Measurements from ENCODE around the gene CORO2A.

The CORO2A gene

DNA sequence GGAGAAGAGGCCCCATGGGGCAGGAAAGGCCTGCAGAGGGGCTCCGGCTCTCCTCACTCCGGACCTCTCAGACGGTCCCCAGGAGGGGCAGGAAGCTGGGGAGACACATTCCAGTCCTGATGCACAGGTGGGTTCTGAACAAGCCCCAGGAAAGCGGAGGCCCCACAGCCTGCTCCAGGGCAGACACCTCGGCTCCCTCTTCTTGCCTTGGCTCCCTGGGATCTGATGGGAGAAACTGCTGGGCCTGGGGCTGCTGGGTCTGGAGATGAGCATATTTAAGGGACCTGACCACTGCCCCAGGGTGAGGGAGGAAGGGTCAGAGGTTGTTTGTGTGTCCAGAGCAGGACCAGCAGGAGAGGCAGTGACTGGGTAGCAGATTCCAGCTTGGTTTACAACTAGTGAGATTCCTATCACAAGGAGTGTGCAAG, 1.2 kb downstream of the CORO2A start:
- DNase-seq: no peak

DNA sequence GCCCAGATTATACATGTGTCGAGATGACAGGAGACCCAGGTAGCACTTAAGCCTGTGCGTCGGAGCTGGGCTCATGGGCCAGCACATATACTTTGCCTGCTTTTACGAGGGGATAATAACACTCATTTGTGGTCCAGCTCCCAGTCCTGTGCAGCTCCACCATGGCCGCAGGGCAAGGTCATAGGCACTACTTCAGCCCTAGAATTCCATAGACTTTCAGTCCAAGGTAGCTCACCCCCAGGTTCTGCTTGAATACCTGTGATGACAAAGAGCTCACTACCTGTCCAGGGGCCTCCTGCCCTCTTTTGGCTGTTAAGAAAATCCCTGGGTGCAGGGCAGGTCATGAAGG, 1.7 kb downstream of the CORO2A start:
- no peak for DNase-seq

DNA sequence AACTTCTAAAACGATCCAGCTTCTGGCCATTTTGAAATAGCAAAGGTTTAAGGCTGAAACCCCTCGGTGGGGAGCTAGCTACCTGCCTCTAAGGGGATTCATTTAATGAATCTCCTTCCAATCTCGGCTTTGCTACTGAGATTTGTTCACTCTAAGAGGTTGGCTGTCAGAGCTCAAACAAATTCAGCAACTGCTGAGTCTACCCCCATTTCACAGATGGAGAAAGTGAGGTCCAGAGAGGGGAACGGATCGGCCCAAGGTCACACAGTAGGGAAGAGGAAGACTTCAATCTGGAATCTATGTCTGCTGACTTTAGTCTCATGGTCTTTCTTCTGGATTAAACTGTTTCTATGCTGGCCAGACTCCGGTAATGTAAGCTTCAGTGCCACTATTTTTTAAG, 3.0 kb downstream of the CORO2A start:
- no peak for DNase-seq

DNA sequence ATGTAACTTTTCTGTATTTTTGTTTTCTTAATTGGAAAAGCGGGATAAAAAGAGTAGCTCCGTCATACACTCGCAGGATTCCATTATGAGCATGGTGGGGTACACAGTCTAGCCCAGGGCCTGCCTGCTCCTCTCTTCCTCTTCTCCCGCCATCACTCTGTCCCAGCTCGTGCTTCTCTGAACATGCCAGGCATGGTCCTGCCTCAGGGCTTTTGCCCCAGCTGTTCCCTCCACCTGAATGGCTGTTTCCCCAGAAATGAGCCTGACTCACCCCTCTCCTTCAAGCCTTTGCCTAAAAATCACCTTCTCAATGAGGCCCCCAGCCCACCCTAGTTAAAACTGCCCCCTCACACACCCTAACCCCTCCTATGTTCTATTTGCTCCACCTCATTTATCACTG, 4.5 kb downstream of the CORO2A start:
- DNase-seq: no peak

DNA sequence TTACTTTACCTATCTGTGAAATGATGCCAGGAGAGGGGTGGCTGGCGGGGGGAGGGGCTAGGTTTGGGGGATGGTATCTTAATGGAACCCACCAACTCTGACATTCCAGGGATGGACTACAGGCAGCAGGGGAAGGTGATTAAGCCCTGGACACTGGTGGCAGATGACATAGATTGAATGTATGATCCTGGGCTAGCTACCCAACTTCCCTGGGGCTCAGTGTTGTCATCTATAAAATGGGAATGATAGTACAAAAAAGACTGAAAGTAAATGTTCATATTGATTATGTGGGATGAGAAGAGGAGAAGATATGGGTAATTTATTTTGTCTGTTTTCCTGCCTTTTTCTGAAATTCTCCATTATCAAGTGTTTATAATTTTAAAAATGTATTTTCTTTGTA, 6.2 kb downstream of the CORO2A start:
- no peak for DNase-seq

DNA sequence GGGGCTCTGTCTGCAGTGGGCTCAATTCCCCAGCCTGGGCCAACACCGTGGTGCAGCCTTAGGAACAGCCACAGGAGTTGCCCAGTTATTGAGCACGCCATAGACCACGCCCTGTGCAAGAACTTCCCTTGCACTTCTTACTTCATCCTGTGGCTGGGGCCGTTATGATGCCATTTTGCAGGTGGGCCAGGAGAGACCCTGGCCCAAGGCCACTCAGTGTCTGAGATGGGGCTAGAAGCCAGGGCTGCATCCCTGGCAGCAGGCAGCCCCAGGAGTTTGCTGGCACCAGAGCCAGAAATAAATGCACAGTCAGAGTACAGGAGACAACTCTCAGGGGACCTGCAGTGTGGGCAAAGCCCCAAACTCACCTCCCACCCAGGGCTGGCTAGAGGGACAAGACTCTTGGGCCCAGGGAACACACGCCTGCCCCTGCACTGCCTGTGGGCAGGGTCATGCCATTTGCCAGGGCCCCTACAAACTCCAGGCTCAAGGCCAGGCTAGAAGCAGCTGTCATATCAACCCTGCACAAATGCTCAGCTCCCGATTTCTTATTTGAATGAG, 6.7 kb downstream of the CORO2A start:
- DNase-seq: peak; percentile 58

DNA sequence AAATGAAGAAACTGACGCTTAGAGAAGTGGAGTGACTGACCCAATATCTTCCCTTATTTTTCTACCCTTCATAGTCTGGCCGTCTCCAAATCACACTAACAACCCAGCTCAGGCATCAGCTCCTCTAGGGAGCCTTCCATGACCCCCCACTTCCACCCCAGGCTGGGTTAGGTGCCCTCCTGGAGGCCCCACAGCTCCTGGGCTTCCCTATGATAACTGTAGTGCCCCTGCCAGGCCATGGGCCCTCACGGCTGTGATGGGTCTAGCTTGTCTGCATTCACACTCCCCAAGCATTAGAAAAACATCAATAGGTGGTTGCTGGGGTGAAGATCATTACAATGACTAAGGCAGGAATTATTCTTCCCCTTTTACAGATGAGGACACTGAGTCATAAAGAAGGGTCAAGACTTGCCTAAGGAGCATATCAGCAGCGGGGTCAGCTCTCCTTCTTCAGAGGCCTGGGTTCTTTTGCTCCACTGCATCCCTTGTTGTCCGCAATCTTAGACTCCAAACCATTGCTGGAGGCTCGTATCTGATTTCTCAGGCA, 7.3 kb downstream of the CORO2A start:
- DNase-seq: no peak

DNA sequence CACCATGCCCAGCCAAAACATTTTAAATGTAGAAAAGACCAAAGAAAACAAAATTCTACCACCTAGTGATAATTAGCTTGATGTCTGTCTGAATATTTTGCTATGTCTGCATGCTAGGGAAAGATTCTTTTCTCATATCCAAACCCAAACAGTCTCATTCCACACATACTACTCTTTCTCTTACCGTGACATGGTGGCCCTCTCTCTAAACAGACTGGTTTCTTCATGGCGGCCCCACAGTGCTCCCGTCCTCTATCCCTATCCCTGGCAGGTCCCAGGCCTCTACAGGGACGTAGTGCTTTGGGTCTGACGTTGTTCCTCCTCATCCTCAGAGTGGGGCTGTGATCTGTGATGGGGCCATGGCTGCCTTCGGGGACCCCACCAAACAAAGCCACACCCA, 8.1 kb downstream of the CORO2A start:
- no peak for DNase-seq

DNA sequence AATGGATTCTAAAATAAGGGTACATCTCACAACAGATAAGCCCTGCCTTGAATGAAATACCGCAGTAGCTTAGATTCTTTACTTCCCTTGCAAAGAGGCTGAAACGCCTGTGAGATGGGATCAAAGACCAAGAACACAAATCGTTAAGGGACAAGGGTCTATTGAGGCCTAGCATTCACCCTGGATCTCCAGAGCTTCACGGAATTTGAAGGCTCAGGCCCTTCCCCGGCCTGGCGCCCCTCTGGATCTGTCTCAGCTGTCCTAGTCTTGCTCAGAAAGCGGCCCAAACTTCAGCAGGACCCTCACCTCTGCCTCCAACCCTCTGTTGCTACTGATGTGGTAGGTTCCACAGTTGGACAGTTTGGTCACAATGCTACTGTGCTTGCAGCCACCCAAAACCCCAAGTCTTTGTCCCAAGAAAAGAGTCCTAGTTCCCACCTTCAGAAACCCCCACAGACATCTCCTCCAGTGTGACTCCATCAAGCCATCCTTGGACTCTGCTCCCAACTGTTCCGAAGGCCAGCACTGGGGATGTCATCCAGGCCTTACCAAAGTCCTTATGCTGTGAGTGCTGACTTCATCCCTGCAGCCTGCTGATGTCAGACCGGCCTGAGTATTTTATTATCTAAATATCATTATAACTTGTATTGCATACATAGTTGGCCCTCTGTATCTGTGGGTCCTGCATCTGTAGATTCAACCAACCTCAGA, 9.4 kb downstream of the CORO2A start:
- no peak for DNase-seq

DNA sequence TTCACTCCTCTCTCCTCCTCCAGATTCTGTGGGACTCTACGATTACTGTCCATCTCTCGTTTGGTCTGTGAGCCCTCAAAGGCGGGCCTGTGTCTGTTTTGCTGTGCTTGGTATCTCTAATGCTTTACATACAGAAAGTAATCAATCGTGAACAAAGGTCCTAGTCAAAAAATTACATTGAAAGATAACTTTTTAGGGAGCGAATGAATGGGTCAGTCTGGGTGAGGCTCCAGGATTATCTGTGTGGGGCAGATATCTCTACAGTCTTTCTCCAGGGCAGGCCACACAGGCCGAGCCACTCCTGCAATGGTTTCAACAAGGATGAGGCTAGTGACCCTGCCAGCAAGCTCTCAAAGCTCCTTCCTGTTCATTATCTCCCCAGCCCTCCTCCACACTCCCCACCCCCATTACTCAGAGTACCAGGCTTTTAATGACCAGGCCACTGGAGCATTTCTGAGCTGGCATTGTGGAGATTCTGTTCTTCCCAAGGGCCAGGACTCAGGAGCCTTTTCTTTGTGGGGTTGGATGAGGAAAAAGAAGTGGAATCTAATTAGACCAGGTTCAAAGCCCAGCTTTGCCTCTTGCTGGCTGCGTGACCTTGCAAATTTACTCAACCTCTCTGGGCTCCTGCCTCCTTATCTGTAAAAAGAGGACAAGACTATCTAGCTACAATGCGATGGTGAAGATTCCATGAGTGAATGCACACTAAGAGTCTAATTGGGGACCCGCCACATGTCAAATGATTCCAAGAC, 10.2 kb downstream of the CORO2A start:
- DNase-seq: peak; percentile 97

DNA sequence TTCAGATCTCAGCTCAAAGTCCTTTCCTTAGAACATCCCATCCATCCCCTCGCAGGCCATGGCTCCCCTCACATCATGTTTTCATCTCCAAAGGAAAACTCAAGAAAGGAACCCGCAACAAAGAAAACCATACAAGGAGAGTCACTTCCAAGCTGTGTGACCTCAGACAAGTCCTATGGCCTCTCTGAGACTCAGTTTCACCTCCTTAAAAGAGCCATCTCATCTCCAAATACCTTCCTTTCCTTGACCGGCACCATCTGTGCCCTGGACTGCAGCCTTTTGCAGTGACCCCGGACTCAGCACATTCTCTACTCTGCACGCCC, 10.7 kb downstream of the CORO2A start:
- no peak for DNase-seq

DNA sequence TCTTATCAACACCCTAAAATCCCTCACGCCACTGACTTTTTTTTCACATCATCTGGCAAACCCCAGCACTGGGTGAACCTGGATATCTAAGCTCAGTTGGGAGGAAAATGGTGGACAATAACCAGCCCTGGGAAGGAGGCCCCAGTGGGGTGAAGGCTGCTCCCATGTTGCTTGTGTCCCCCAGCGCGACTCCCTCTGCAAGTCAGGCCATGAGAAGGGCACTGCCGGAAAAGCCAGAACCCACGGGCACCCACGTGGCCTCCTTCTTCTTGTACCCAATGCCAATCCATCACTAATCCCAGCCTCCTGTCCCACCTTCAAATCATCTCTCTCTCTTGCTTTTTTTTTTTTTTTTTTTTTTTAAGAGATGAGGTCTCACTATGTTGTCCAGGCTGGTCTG, 11.4 kb downstream of the CORO2A start:
- no peak for DNase-seq

DNA sequence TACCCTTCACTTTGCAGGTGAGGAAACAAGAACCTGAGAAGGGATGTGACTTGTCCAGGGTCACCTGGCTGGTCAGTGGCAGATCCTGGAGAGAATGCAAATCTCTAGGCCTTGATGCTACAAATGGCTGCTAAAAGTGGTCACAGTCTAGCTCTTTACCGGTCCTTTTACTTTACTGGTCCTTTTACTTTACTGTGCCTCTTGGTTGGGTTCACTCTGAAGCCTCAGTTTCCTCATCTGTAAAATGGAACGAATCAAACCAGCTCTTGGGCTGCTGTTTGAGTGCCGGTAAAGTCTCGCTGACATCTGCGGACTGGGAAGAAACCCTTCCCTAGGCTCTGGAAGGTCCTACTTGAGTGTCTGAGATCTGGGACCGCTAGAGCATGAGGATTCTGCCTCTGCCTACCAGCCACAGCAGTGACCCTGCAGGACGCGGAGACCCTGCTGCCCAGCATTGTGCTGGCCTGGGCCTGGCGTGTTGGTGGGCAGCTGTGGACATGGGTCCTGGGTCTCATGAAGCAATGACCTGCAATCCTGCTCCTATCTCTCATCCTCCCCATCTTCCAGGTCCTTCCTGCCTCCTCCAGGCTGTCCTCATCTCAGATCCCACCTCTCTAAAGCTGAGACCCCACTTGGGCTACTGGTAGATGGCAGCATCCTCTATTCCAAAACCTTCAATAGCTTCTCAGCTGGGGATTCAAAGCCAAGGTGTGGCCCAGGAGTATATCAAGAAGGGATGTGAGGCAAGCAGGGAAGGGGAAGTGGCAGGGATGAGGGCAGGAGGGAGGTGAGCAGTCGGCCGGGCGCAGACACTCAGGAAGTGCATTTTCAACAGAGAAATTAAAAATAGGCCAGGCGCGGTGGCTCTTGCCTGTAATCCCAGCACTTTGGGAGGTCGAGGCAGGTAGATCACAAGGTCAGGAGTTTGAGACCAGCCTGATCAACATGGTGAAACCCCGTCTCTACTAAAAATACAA, 13.3 kb downstream of the CORO2A start:
- DNase-seq: no peak

DNA sequence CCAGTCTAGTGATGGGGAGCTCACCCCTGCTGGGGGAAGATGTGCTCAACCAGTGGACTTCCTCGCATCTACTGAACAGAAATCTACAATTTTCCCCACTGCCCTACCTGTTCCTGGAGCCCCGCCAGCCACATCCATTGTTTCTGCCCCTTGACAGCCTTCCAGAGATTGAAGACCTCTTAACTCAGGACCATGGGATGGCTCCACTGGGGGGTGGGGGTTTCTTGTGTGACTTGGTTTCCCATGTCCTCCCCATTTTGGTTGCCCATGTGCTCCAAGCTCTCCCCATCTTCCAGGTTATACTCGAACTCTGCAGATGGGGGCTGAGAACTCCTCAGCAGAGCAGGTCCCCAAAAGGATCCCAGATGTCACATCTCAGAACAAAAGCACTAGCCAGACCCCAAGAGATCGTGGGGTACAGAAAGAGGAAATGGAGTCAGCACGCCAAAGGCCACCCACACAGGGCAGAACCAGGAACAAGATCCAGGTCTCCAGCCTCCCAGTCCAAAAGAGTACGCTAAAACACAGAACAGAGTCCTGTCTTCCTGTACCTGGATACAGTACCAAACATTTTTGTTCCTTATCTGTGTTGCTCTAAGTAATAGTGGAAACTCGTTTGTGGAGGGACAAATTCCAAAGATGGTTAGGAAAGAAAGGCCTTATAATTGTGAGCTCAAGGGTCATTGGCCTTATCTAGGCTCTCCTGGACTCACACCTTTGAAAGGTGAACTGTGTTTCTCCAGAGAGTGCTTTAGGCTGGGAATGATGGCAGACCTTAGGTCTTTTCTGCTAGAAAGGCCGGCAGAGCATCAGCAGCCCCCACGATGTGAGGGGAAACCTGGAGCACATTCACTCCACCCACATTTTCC, 15.8 kb downstream of the CORO2A start:
- DNase-seq: no peak

DNA sequence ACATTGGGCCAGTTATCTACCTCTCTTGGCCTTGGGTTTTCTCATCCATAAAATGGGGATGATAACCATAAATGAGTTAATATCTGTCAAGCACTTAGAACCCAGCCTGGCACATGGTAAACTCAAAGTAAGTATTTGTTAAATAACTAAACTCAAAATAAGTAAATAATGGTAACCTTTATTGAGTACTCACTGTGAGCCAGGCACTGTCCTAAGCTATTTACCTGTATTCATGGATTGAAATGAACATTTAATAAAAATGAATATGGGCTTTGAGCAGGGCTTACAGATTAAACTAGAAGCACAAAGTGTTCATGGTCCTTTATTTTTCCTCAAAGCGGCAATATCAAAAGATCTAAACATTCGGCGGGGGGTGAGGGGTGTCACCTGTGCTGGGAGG, 16.7 kb downstream of the CORO2A start:
- DNase-seq: no peak

DNA sequence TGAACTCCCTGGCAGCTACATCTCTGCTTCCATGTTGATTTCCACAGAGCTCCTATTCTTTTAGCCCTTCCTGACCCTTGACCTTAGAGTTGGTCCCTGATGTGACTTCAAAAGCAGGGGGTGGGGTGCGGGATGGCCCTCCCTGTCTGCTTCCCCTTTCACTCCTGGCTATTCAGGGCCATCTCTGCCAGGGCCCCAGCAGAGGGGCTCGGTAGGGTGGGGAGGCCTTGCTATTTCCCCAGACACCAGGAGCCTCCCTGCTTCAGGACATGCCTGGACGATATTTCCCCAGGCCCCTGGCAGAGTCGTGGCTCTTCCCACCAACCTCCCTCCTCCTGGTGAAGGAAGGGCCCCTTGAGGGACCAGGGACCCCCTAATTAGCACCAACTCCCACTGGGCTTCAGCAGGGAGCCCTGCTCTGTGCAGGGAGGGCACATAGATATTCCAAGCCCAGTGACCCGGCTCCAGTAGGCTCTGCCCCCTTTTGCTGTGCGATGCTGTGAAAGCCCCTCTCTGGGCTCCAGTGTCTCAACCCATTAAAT, 17.3 kb downstream of the CORO2A start:
- DNase-seq: no peak

DNA sequence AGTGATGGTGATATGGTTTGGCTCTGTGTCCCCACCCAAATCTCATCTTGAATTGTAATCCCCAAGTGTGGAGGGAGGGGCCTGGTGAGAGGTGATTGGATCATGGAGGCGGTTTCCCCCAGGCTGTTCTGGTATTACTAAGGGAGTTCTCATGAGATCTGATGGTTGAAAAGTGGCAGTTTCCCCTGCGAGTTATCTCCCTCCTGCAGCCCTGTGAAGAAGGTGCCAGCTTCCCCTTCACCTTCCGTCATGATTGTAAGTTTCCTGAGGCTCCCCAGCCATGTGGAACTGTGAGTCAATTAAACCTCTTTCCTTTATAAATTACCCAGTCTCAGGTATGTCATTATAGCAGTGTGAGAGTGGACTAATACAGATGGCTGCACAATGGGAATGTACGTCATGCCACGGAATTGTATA, 17.9 kb downstream of the CORO2A start:
- DNase-seq: peak; percentile 88

DNA sequence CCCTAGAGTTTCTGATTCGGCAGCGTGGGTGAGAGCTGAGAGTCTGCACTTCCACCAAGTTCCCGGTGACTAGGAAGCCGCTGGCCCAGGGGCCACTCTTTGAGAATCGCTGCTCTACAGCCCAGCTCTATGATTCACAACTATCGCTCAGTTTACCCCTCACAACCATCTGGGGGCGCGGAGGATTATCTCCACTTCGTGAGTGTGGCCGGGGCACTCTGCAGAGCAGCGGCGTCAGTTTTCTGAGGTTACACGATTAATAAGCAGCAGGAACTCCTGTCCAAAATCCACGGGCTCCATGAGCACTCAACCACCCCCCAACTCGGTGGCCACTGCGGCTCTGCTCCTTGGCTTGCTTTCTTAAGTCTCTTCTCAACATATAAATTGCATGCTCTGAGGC, 19.3 kb downstream of the CORO2A start:
- no peak for DNase-seq

DNA sequence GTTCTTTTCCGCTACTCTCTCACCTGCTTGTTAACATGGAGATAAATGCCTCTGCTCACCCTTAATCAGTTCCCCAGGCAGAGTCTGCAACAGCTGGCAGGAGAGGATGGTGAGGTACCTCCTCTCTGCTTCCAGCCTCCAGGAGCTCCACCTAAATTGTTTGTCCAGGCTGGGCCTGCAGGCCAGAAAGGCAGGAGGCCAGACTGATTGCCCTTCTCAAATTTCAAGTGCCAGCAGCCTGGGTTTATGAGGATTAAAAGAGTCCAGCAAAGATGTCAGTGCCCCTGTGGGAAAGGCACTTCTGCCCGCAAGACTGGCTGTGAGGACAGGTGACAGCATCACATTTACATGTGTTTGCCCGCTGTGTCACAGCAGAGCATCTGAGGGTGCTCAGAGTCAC, 19.8 kb downstream of the CORO2A start:
- DNase-seq: no peak

DNA sequence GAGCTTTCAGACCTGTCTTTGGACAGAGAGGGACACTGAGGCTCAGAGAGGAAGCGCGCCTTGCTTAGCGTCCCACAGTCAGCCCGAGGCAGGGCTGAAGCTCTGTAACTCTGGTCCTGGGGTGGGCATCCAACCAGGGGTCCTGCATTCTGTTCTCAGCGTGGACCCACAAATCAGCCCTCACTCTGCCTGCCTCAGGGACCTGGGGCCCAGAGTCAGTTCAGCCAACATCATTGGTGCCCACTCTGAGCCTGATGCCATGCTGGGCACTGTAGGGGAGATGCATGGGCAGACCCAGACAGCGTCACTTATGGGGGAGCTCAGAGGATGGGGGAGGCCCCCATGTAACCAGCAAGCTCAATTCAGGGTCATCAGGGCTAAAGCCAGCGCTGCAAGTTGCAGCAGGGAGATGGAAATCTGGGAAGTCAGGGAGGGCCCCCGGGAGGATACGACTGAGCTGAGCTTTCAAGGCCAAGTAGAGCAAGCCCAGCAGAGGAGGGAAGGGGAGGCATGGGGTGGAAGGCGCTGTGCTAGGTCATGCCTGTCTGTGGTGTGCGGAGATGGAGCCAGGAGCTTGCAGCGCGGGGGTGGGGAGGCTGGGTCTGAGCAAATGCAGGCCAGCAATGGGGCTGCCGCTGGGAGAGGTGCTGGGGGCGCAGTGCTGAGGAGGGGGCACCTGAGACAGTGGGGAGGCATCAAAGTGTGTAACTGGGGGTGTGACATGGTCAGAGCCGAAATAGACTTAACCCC, 21.1 kb downstream of the CORO2A start:
- no peak for DNase-seq

DNA sequence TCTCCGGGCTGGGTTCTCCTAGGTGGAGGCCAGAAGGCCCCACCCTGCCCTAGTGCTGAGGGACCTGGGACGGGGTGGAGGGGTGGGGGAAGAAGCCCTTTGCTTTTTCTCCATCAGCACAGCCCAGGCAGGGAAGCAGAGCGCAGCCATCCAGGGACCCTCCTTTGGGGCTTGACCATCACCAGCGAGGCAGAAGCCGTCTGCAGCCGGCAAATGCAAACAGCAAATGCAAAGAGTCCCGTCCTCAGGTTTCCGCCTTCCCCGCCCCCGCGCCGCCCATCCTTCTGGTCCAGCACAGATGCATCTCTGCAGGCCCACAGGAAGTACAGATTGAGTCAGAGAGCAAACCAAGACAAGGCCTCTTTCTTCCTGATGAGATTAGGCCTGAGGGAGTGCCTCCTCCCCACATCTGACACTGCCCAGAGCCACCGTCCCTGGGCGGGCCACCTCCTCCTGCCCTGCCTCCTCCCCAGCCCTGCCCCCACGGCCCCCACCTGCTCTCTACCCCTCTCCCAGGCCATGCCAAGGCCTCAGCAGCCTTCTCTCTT, 23.4 kb downstream of the CORO2A start:
- DNase-seq: no peak
